Urinary bladder (tissue), 4 donors: Measurements from ENCODE around the gene OR5K3. TPM values are rescaled to one million over a fixed set of nuclear protein-coding genes. Genes with fewer than 3 reads are reported as not detected.

Source experiments
- DNase-seq: peaks from one replicate; pipeline ENCODE4 v3.0.0-alpha.2; 2015; ENCODE audit errors: extremely low spot score
- H3K27ac ChIP-seq: one replicate; pipeline ENCODE4 v1.5.1; 2013; ENCODE audit warnings: low read depth, mild to moderate bottlenecking, moderate library complexity
- H3K36me3 ChIP-seq: one replicate; pipeline ENCODE4 v1.6.1; 2013; ENCODE audit warnings: mild to moderate bottlenecking, moderate library complexity; ENCODE audit not compliant: insufficient read depth
- H3K4me1 ChIP-seq: one replicate; pipeline ENCODE4 v1.6.1; 2013; ENCODE audit warnings: mild to moderate bottlenecking, moderate library complexity; ENCODE audit not compliant: insufficient read depth
- H3K4me3 ChIP-seq: one replicate; pipeline ENCODE4 v1.5.1; 2013; ENCODE audit warnings: low read depth, low read length
- WGBS: extraction: QIAGEN DNeasy Blood & Tissue Kit; methylation state at CpG from one replicate; pipeline ENCODE4 v1.1.7; 2013; 5-methylcytosine and 5-hydroxymethylcytosine counted together
- polyA plus RNA-seq: library from polyadenylated mRNA; stranded (reverse); fragments of 200-250 nt; gene quantifications from one replicate; pipeline ENCODE4 v1.2.3, GENCODE V29; 2013
- total RNA-seq: library from RNA; depleted of rRNA; stranded (reverse); fragments of >200 nt; gene quantifications from one replicate; pipeline ENCODE4 v1.2.3, GENCODE V29; 2014
- donor health status: healthy with polysubstance abuse.
- donor health status: healthy.

OR5K3 gene
- total RNA-seq: not detected
- not detected for polyA plus RNA-seq

- H3K27ac ChIP-seq: no peak within 1 kb of the TSS
- DNase-seq: no peak
- H3K4me1 ChIP-seq: no peaks in the 10 kb centered on the region
- H3K4me3 ChIP-seq: no peak within 1 kb of the TSS
- H3K36me3 ChIP-seq: no peaks in the 10 kb centered on the region
Measured at GRCh38 chr3:98390366-98390765, at the start of gene OR5K3. TSS of gene OR5K3 (plus strand) at chr3:98390666. CDS start at chr3:98390666, 0 bp downstream.

GRCh38 chr3:98341758-98342157 lies 48.7 kb upstream of the OR5K3 start:
- 88% methylated on average over 6 of the region's 6 CpGs for WGBS
- no peak for DNase-seq
- H3K4me3 ChIP-seq: no peak overlapping the region
- H3K36me3 ChIP-seq: no peaks in the 10 kb centered on the region
- H3K4me1 ChIP-seq: no peaks in the 10 kb centered on the region
- H3K27ac ChIP-seq: no peak overlapping the region

- Histone ChIP-seq H3K27ac (no peak overlapping the region), H3K36me3 (no peaks in the 10 kb centered on the region), H3K4me3 (no peak overlapping the region), H3K4me1 (no peaks in the 10 kb centered on the region)
- DNase-seq: no peak
- WGBS: 57% methylated on average over 13 of the region's 13 CpGs
Measured at GRCh38 chr3:98343647-98344507, 46.6 kb upstream of the OR5K3 start.

GRCh38 chr3:98350082-98350481 lies 40.4 kb upstream of the OR5K3 start:
- Histone ChIP-seq H3K27ac (no peak overlapping the region), H3K4me1 (no peaks in the 10 kb centered on the region), H3K36me3 (no peaks in the 10 kb centered on the region), H3K4me3 (no peak overlapping the region)
- 91% methylated on average over 3 of the region's 3 CpGs for WGBS
- DNase-seq: no peak

GRCh38 chr3:98353554-98353953 lies 36.9 kb upstream of the OR5K3 start, which contains the start of gene OR5K4:
TSS of gene OR5K4 (plus strand) at chr3:98353854. CDS start at chr3:98353854, 0 bp downstream.
- Histone ChIP-seq H3K36me3 (no peaks in the 10 kb centered on the region), H3K4me3 (no peak within 1 kb of the TSS), H3K4me1 (no peaks in the 10 kb centered on the region), H3K27ac (no peak within 1 kb of the TSS)
- DNase-seq: no peak
- 73% methylated on average over 2 of the region's 2 CpGs for WGBS

GRCh38 chr3:98359250-98359649 lies 31.2 kb upstream of the OR5K3 start:
- Histone ChIP-seq H3K4me3 (no peak overlapping the region), H3K4me1 (no peaks in the 10 kb centered on the region), H3K27ac (no peak overlapping the region), H3K36me3 (no peaks in the 10 kb centered on the region)
- DNase-seq: no peak

- H3K4me1 ChIP-seq: no peaks in the 10 kb centered on the region
- WGBS: 41% methylated on average over 1 of the region's 1 CpG
- no peaks in the 10 kb centered on the region for H3K36me3 ChIP-seq
- no peak overlapping the region for H3K27ac ChIP-seq
- no peak for DNase-seq
- H3K4me3 ChIP-seq: no peak overlapping the region
Measured at GRCh38 chr3:98359993-98360675, 30.3 kb upstream of the OR5K3 start.

- no peaks in the 10 kb centered on the region for H3K36me3 ChIP-seq
- WGBS: 94% methylated on average over 3 of the region's 3 CpGs
- no peak overlapping the region for H3K4me3 ChIP-seq
- DNase-seq: no peak
- H3K4me1 ChIP-seq: no peaks in the 10 kb centered on the region
- H3K27ac ChIP-seq: no peak overlapping the region
Measured at GRCh38 chr3:98360681-98361080, 29.8 kb upstream of the OR5K3 start.

GRCh38 chr3:98361289-98361688 lies 29.2 kb upstream of the OR5K3 start:
- WGBS: 64% methylated on average over 2 of the region's 2 CpGs
- DNase-seq: no peak
- Histone ChIP-seq H3K36me3 (no peaks in the 10 kb centered on the region), H3K27ac (no peak overlapping the region), H3K4me1 (no peaks in the 10 kb centered on the region), H3K4me3 (no peak overlapping the region)

- no peaks in the 10 kb centered on the region for H3K4me1 ChIP-seq
- WGBS: 75% methylated on average over 4 of the region's 4 CpGs
- H3K27ac ChIP-seq: no peak overlapping the region
- no peak overlapping the region for H3K4me3 ChIP-seq
- no peak for DNase-seq
- no peaks in the 10 kb centered on the region for H3K36me3 ChIP-seq
Measured at GRCh38 chr3:98367464-98368246, 22.8 kb upstream of the OR5K3 start.

- Histone ChIP-seq H3K36me3 (no peaks in the 10 kb centered on the region), H3K4me1 (no peaks in the 10 kb centered on the region), H3K4me3 (no peak overlapping the region)
Measured at GRCh38 chr3:98371186-98371585, 19.3 kb upstream of the OR5K3 start.

GRCh38 chr3:98371853-98372252 lies 18.6 kb upstream of the OR5K3 start:
- Histone ChIP-seq H3K27ac (no peak overlapping the region), H3K36me3 (no peaks in the 10 kb centered on the region), H3K4me1 (no peaks in the 10 kb centered on the region), H3K4me3 (no peak overlapping the region)
- no peak for DNase-seq

More at GRCh38 chr3:98371186-98371585, 19.3 kb upstream of the OR5K3 start:
- H3K27ac ChIP-seq: no peak overlapping the region
- no peak for DNase-seq

GRCh38 chr3:98372445-98372844 lies 18.0 kb upstream of the OR5K3 start:
- 75% methylated on average over 1 of the region's 1 CpG for WGBS
- H3K36me3 ChIP-seq: no peaks in the 10 kb centered on the region
- H3K4me1 ChIP-seq: no peaks in the 10 kb centered on the region
- H3K4me3 ChIP-seq: no peak overlapping the region
- no peak overlapping the region for H3K27ac ChIP-seq
- DNase-seq: no peak
